ENCODE measurements around the gene LAMC3.

LAMC3 gene

GRCh38 chr9:130995086-130996011, 13.6 kb upstream of the LAMC3 start:
- DNase-seq (ENCODE audit: low read depth) = no peak
- no peak for TF ChIP-seq CTCF (IDR thresholded peaks at IDR 0.05; ENCODE audit: control insufficient read depth, extremely low read depth, insufficient read depth)
- H3K4me3 ChIP-seq (ENCODE audit: low read depth, low read length) = no peak overlapping the region

GRCh38 chr9:130996205-130996604, 12.8 kb upstream of the LAMC3 start:
- H3K4me3 ChIP-seq (ENCODE audit: low read depth, low read length) = no peak overlapping the region
- no peak for TF ChIP-seq CTCF (IDR thresholded peaks at IDR 0.05; ENCODE audit: control insufficient read depth, extremely low read depth, insufficient read depth)
- no peak for DNase-seq (ENCODE audit: low read depth)

- TF ChIP-seq CTCF (IDR thresholded peaks at IDR 0.05; ENCODE audit: control insufficient read depth, extremely low read depth, insufficient read depth) = no peak
- no peak overlapping the region for H3K4me3 ChIP-seq (ENCODE audit: low read depth, low read length)
- DNase-seq (ENCODE audit: low read depth) = no peak
Measured at GRCh38 chr9:130996676-130997394, 12.1 kb upstream of the LAMC3 start.

GRCh38 chr9:130997395-130997684, 11.6 kb upstream of the LAMC3 start:
- H3K4me3 ChIP-seq (ENCODE audit: low read depth, low read length) = no peak overlapping the region
- TF ChIP-seq CTCF (IDR thresholded peaks at IDR 0.05; ENCODE audit: control insufficient read depth, extremely low read depth, insufficient read depth) = no peak
- DNase-seq (ENCODE audit: low read depth) = no peak

GRCh38 chr9:130997925-130998596, 10.9 kb upstream of the LAMC3 start:
- peak; percentile 3 for DNase-seq (ENCODE audit: low read depth)
- no peak overlapping the region for H3K4me3 ChIP-seq (ENCODE audit: low read depth, low read length)

More at GRCh38 chr9:130997925-130998596, 10.9 kb upstream of the LAMC3 start:
- TF ChIP-seq CTCF (IDR thresholded peaks at IDR 0.05; ENCODE audit: control insufficient read depth, extremely low read depth, insufficient read depth) = peak; percentile 82
